GM18907 (cell line): ENCODE results near the gene REG1B.
"Not testable (repeated sequence)": the region's sequence is repeated elsewhere in the genome, so short reads cannot be mapped to it uniquely, and the experiment has no call there.

Experiments
- ATAC-seq: cut with Tn5 transposase; IDR thresholded peaks from one replicate; pipeline ENCODE4 v1.9.1; 2021; ENCODE audit warnings: mild to moderate bottlenecking, moderate library complexity; ENCODE audit not compliant: unreplicated experiment

REG1B gene

GRCh38 chr2:79085382-79085781 lies 2.4 kb downstream of the REG1B start:
- no peak for ATAC-seq

- no peak for ATAC-seq
Measured at GRCh38 chr2:79084495-79085135, 3.2 kb downstream of the REG1B start.

- ATAC-seq = no peak
Measured at GRCh38 chr2:79083597-79084251, 4.1 kb downstream of the REG1B start.

GRCh38 chr2:79082987-79083386 lies 4.8 kb downstream of the REG1B start:
- no peak for ATAC-seq

- no peak for ATAC-seq
Measured at GRCh38 chr2:79071078-79071477, 16.7 kb downstream of the REG1B start.

- no peak for ATAC-seq
Measured at GRCh38 chr2:79065201-79065600, 22.6 kb downstream of the REG1B start.

- ATAC-seq = not testable (repeated sequence)
Measured at GRCh38 chr2:79054769-79055168, 33.0 kb downstream of the REG1B start.

- ATAC-seq = not testable (repeated sequence)
Measured at GRCh38 chr2:79053486-79053885, 34.3 kb downstream of the REG1B start.

- no peak for ATAC-seq
Measured at GRCh38 chr2:79041032-79041448, 46.8 kb downstream of the REG1B start.

GRCh38 chr2:79039944-79040343 lies 47.8 kb downstream of the REG1B start:
- ATAC-seq = no peak
